NCI-H2107 (cell line): ENCODE measurements around the gene TMEM51.
"Not testable (repeated sequence)": the region's sequence is repeated elsewhere in the genome, so short reads cannot be mapped to it uniquely, and the experiment has no call there.

Experiments used
- DNase-seq: peaks from one replicate; lab custom pipeline; 2025; lab: John Stamatoyannopoulos, UW

Gene TMEM51

GRCh38 chr1:15154480-15155036, 1.0 kb downstream of the TMEM51 start:
- peak; percentile 15 for DNase-seq

- DNase-seq, result no peak
Observed at GRCh38 chr1:15155191-15155590, 1.6 kb downstream of the TMEM51 start.

DNA sequence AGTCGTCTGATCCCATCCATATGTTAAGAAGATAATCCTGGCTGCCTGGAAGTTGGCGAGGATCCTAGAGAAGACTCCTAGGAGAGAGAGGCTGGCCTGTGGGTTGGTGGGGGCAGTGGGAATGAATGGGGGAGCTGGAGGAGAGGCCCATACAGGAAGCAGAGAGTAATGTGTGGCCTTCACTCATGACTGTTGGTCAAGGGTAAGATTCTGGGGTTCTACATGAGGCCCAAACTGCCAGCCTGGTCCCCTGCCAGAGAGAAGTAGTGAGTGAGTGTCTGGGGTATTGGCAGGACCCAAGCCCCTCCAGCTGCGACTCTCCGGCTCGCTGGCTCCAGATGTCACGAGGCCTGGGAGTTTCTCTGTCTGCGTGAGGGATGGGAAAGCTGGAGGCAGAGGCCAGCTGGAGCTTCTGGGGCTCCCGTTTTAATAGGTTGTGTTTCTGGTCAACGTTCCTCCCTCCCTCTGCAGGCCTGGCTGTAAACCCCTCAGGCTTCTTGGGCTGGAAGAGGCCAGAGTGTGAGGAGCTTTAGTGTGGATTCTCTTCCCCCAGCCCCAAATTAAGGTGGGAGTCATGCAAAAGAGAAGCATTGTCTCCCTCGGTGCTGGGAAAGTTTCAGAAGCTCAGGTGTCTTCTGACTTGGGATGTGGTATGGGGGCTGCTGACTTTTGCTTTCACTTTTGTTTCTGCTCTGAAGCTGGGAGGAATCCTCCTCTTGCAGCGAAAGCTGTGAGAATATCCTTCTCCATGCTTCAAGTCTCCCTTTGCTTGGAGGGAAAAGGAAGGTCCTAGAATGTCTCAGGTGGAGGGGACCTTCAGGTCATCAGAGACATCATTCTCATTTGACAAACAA, 2.6 kb downstream of the TMEM51 start:
- DNase-seq, result no peak

DNA sequence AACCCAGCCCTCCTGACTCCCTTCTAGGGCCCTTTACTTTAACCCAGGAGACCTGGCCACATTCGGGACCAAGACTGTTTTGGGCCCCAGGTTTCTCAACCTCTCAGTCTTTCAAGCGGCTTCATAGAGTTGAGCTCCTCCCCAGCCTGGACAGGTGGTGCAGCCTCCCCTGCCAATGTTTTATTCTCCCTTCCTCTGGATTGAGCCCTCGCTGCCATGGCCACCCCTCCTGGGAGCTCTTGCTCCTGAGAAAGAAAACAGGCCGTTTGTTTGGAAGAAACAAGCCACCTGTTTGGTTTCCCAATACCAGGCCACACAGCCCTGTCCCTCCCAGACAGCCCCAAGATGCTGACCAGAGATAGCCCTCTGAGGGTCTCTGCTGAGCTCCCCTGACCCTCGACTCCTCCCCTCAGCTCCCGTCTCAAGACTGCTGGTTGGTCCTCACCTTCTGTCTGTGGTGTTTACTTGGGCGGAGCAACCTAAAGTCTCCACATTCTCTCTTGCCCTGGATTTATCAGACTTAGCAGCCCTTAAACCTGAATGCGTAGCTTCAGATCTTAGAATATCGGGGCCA, 3.3 kb downstream of the TMEM51 start:
- DNase-seq, result no peak

DNA sequence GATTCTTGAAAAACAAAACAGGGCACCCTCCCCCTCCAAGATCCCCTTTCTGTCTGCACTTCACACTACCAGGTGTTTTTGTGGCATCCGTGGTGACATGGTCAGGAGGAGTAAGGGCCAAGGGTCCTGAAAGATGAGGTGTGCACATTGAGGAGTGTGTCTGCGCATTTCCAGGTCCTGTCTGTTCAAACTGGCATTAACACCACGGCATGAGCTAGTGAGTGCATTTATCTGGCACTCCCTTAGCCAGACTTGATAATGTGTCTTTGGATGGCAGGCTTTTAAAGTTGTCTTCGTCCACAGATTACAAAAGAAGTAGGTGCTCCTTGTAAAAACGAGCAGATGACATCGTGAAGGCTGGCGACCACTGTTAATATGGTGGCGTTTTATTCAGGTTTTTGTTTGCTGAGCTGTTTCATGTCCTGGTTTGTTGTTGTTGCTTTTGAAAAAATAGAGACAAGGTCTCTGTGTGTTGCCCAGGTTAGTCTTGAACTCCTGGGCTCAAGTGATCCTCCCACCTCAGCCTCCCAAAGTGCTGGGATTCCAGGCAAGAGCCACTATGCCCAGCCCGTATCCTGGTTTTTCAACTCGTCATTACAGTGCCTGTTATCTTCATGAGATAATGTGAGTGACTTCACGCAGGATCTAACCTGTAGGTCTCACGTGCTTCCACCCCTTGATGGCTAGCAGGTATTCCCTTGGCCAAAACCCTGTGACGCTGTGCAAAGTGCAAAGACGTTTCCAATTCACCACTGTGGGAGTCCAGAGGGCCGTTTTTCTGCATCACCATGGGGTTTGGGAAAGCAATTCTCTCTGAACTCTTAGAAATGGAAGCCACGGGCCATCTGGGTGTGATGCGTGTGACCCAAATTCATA, 4.2 kb downstream of the TMEM51 start:
- no peak for DNase-seq

- no peak for DNase-seq
Observed at GRCh38 chr1:15158506-15159165, 5.1 kb downstream of the TMEM51 start.

DNA sequence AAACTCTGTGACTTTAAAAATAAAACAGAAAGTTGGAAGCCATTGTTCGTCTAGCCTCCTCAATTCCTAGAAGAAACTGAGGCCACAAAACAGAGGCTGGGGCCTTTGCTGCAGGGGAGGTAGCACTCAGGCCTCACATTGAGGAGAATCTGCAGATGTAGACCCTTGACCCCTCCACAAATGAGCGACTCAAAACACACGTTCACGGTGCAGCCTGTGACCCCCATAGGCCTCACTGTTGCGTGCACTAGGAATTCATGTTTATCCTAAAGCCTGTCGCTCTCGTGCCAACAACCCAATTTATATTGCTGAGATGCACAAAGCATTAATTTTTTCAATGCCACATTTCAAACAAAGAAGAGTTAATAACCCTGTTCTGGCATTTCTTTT, 5.6 kb downstream of the TMEM51 start:
- no peak for DNase-seq

- DNase-seq, result no peak
Observed at GRCh38 chr1:15160626-15161025, 7.1 kb downstream of the TMEM51 start.

DNA sequence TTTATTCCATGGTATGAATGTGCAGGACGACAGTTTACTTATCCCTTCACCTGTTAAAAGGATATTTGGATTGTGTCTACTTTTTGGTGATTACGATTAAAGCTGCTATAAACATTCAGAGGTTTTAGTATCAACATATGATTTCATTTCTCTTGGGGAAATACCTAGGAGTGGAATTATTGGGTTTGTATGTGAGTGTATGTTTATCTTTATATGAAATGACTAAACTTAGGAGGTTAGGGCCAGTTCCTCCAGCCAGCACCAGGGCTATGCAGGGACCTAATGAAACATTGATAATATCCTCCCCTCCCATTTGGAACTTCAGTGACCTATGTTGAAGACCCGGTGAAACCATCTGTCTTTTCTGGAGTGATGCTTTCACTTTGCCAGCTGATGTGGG, 13.8 kb downstream of the TMEM51 start:
- DNase-seq, result no peak

- DNase-seq, result no peak
Observed at GRCh38 chr1:15168479-15168878, 14.9 kb downstream of the TMEM51 start.

- DNase-seq, result no peak
Observed at GRCh38 chr1:15170071-15170470, 16.5 kb downstream of the TMEM51 start.

GRCh38 chr1:15171271-15171908, 17.8 kb downstream of the TMEM51 start:
- DNase-seq, result no peak

- DNase-seq, result no peak
Observed at GRCh38 chr1:15172405-15173259, 19.1 kb downstream of the TMEM51 start.

- no peak for DNase-seq
Observed at GRCh38 chr1:15173863-15174614, 20.5 kb downstream of the TMEM51 start.

DNA sequence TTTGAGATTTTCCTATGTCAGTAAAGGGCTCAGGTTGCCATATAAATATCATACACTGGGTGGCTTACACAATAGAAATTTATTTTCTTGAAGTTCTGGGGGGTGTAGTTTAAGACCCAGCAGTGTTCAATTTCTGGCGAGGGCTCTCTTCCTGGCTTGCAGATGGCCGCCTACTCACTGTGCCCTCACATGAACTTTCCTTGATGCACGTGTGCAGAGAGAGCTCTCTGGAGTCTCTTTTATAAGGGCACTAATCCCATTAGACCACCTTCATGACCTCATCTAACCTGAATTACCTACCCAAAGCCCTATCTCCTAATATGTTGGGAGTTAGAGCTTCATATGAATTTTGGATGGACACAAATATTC, 21.1 kb downstream of the TMEM51 start:
- no peak for DNase-seq

DNA sequence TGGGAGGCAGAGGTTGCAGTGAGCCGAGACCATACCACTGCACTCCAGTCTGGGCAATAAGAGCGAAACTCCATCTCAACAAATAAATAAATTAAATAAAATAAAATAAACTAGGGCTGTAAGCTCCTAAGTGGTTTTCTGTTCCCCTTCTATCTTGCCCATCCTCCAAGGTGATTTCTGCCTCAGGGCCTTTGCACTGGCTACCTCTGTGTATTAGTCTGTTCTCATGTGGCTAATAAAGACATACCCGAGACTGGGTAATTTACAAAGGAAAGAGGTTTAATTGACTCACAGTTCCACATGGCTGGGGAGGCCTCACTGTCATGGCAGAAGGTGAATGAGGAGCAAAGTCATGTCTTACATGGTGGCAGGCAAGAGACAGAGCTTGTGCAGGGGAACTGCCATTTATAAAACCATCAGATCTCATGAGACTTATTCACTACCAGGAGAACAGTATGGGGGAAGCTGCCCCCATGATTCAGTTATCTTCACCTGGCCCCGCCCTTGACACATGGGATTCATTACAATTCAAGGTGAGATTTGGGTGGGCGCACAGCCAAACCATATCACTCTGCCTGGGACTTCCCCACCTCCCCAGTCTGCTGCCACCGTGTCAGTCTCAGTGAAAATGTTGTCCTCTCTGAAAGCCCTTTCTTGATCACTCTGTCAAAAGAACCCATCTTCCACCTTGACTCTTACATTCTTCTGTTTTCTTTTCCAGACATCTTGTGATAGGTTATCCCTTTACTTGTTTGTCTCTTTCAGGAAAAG, 22.0 kb downstream of the TMEM51 start:
- DNase-seq, result not testable (repeated sequence)

GRCh38 chr1:15176120-15176519, 22.6 kb downstream of the TMEM51 start:
- no peak for DNase-seq

GRCh38 chr1:15176898-15177665, 23.5 kb downstream of the TMEM51 start:
- no peak for DNase-seq
